Measurements from ENCODE around the gene PMEPA1.

DNA sequence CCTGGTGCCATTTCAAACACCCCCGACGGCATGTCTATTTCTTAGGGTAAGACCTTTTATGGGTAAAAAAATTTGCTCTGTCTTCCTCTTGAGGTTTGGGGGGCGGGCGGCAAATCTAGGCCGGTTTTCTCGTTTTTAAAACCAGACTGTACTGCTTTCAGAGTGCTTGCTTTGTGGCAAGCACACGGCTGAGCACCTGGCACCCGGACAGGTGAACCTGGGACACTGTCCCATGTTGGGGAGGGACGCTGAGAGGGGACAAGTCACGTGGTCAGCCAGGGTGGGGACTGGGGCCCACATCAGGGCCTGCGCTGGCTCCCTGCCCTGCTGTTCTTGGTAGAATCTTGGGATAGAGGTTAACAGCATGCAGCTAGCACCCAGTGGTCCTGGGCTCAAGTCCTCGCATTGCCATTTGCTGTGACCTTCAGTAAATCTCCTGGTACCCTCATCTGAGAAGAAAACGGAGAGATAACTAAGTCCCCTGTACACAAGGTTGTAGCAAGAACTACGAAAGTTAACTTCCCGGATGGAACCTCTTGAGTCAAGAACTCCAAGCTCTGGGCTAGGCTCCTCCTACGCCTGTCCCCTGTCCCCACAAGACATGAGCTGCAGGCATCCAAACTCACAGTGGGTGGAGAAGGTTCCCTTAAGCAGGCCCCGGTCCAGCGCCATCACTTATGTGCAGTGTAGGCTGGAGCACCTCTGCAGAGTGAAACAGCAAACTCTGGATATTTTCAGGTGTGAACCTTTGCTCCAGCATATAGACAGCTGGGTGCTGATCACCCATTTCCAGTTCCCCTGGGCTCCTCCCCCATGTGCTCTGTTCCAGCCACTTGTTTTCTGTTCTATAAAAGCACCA, 41.7 kb downstream of the PMEPA1 start:
- TF ChIP-seq, protein P1, sequence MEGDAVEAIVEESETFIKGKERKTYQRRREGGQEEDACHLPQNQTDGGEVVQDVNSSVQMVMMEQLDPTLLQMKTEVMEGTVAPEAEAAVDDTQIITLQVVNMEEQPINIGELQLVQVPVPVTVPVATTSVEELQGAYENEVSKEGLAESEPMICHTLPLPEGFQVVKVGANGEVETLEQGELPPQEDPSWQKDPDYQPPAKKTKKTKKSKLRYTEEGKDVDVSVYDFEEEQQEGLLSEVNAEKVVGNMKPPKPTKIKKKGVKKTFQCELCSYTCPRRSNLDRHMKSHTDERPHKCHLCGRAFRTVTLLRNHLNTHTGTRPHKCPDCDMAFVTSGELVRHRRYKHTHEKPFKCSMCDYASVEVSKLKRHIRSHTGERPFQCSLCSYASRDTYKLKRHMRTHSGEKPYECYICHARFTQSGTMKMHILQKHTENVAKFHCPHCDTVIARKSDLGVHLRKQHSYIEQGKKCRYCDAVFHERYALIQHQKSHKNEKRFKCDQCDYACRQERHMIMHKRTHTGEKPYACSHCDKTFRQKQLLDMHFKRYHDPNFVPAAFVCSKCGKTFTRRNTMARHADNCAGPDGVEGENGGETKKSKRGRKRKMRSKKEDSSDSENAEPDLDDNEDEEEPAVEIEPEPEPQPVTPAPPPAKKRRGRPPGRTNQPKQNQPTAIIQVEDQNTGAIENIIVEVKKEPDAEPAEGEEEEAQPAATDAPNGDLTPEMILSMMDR (IDR thresholded peaks at IDR 0.05): no peak
- no peak for TF ChIP-seq POLR2AphosphoS5 (IDR thresholded peaks at IDR 0.05)
- TF ChIP-seq POLR2A (IDR thresholded peaks at IDR 0.05; ENCODE audit: low read depth): no peak
